Activated CD4-positive, alpha-beta T cell treated with anti-CD3 and anti-CD28 coated beads, Interleukin-2, amount 50 U/mL, for 4 hours (primary cell): ENCODE measurements around the gene KNG1.
"Not testable (repeated sequence)": the region's sequence is repeated elsewhere in the genome, so short reads cannot be mapped to it uniquely, and the experiment has no call there.

Experiments used
- DNase-seq, 2 experiments: peaks; one replicate each; pipeline ENCODE4 v3.0.0-alpha.2; 2020

KNG1 gene

GRCh38 chr3:186717039-186717457 is at the start of gene KNG1:
Gene KNG1, plus strand, starts transcription at chr3:186717359. Its CDS starts 184 bp downstream, at chr3:186717543.
- no peak for DNase-seq

DNA sequence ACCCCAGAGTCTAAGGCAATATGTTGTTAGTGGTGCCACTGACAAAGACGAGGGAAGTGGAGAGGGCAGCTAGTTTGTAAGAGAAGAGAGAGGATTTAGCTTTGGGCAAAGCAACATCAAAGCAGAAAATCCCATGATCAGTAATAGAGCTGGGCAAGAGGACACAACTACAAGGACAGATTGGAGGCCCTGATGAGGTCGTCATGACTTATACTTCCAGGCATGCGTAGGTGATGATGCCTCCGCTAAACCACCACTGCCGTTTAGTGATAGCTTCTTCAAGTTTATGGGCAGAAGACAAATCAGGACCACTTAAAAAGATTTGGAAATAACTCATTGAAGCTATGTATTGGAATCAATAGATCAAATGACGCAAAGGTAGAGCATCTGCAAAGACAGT is 48.7 kb upstream of the KNG1 start:
- no peak for DNase-seq

- no peak for DNase-seq
Observed at GRCh38 chr3:186669378-186670084, 47.6 kb upstream of the KNG1 start.

DNA sequence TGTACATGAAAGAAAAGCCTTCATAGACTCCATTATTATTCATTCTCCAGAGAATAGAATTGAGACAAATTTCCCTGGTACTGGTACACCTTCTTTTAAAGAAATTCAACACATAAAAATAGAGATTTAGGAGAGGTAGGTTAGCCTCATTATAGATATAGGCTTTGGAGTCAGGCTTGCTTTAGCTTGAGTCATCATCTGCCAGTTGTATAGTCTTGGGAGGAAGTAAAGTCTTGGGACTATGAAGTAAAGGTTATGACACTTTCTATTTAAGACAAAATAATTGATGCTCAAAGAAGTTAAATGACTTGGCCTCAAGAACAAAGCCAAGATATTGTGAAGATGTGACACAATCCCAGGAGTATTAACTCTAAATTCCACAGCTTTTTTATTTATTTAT is 47.0 kb upstream of the KNG1 start:
- DNase-seq: no peak

GRCh38 chr3:186671051-186671450 is 46.1 kb upstream of the KNG1 start:
- DNase-seq: no peak

DNA sequence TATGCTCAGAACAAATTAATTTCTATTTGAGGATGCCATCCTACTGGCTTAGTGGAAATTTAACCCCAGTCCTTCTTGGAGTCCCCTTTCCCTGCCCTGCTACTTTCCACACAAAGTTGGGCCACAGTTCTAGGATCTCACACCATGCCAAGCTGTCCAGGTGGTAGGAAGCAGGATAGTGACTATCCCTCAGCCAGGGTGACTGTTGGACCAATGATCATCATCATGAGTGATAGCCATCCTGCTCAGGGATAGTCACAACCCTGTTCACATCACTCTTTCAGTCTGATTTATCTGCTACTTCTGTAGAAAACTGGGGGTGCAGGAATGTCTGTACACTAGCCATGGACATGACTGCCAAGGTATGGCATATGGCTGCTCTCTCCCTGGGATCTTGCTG is 38.6 kb upstream of the KNG1 start:
- no peak for DNase-seq

- no peak for DNase-seq
Observed at GRCh38 chr3:186679151-186679550, 38.0 kb upstream of the KNG1 start.

DNA sequence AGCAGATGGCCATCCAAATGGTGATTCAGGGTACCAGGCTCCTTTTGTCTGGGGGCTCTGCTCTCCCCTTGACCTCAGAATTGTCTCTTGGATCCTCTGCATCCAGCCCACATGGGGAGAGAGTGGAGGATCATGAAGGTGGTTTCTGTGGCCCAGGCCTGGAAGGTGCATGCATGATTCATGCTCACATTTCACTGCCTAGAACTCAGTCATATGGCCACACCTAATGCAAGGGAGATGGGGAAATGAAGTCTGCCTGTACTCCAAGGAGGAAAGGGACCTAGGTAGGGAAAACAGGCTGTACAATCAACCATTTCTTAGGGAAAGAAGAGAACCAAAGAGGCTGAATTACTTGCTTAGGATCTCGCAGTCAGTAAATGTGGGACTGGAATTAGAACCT is 36.3 kb upstream of the KNG1 start:
- DNase-seq: no peak

- DNase-seq: no peak
Observed at GRCh38 chr3:186682812-186683211, 34.3 kb upstream of the KNG1 start.

GRCh38 chr3:186683979-186684378 is 33.2 kb upstream of the KNG1 start:
- DNase-seq: no peak

DNA sequence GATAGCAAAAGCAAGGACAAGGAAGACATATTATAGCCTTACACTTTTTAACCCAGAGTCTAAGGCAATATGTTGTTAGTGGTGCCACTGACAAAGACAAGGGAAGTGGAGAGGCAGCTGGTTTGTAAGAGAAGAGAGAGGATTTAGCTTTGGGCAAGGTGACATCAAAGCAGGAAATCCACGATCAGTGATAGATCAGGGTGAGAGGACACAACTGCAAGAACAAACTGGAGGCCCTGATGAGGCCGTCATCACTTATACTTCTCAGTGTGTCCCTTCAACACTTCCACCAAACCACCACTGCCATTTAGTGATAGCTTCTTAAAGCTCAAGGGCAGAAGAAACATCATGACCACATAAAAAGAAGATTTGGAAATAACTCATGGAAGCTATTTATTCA is 30.7 kb upstream of the KNG1 start:
- DNase-seq: not testable (repeated sequence)

DNA sequence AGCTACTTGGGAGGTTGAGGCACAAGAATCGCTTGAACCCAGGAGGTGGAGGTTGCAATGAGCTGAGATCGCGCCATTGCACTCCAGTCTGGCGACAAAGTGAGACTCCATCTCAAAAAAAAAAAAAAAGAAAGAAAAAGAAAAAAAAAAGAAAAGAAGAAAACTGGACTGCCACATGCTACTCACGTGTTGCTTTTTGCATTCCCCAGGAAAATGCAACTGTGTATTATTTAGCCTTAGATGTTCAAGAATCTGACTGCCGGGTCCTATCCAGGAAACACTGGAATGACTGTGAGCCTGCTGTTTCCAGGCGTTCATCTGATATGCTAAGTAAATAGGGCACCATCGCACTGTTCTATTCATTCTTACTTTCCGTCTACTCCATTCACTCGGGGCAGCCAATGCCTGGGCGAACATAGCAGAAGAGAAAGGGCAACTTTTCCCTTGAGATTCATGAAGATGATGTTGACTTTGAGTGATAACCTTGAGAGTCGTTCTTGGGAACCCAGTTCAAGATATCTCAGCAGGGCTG is 30.0 kb upstream of the KNG1 start:
- no peak for DNase-seq

GRCh38 chr3:186690304-186690703 is 26.9 kb upstream of the KNG1 start:
- DNase-seq: not testable (repeated sequence)

GRCh38 chr3:186691676-186692075 is 25.5 kb upstream of the KNG1 start:
- DNase-seq: no peak

- DNase-seq: no peak
Observed at GRCh38 chr3:186693843-186694242, 23.3 kb upstream of the KNG1 start.

DNA sequence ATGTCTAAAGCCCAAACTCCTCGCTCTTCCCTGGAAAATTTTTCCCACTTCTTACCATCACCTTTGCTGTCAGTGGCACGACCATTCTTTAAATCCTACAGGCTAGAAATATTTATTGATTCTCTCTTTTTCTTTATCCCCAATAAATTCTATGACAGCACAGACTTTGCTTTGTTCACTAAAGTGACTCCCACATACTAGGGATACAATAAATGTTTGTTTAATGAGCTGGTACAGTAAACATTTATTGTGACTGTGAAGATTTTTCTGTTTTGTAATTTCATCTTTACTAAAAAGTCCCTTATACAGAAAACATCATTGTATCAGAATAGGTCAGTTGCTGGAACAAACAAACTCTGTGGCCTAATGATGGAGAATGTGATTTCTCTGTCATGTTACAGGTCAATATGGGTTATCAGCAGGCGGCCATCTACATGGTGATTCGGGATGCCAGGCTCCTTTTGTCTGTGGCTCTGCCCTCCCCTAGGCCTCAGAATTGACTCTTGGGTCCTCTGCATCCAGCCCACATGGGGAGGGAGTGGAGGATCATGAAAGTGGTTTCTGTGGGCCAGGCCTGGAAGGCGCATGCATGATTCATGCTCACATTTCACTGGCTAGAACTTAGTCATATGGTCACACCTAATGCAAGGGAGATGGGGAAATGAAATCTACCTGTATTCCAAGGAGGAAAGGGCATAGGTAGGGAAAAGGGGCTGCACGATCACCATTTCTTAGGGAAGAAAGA is 22.7 kb upstream of the KNG1 start:
- no peak for DNase-seq

- DNase-seq: no peak
Observed at GRCh38 chr3:186696522-186696921, 20.6 kb upstream of the KNG1 start.

GRCh38 chr3:186697510-186697909 is 19.6 kb upstream of the KNG1 start:
- no peak for DNase-seq

GRCh38 chr3:186700267-186700666 is 16.9 kb upstream of the KNG1 start:
- DNase-seq: no peak

- not testable (repeated sequence) for DNase-seq
Observed at GRCh38 chr3:186702451-186702850, 14.7 kb upstream of the KNG1 start.

DNA sequence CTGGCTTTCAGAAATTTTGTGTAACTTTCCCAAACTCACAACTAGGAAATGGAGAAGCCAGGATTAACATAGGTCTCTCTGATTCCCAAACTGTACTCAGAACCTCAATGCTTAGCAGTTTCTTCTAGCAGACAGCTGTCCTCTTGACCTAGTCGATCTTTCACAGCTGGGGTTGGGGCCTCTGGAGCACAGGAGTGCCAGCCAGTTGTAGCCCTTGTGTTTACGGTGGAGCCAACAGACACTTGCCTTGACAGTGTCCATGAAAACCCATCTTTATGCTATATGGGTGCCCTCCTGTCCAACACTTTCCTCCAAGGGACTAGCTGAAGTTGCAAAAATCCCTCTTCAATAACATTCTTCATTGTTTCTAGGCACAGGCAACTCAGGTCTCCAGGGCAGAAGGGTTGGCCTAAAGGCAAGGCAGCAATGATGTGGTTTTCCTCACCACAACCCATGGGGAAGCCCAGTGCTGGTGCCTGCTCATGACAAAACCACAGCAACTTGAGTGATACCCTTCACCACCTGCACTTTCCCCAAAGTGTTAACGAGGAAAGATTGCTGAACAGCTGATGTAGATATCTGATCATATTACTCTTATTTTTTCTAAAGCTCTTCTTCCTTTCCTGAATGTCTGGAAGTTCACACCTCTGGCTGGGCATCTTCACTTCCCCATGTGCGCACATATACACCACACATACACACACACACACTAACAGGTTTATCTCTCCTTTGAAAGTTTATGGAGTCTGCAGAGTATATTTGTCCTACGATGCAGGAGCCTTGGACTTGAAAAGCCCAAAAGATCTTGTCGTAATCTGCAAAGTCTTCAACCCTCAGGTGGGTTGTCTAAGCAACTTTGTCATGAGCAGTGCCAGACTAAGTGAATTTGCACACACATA is 11.0 kb upstream of the KNG1 start:
- DNase-seq: no peak

DNA sequence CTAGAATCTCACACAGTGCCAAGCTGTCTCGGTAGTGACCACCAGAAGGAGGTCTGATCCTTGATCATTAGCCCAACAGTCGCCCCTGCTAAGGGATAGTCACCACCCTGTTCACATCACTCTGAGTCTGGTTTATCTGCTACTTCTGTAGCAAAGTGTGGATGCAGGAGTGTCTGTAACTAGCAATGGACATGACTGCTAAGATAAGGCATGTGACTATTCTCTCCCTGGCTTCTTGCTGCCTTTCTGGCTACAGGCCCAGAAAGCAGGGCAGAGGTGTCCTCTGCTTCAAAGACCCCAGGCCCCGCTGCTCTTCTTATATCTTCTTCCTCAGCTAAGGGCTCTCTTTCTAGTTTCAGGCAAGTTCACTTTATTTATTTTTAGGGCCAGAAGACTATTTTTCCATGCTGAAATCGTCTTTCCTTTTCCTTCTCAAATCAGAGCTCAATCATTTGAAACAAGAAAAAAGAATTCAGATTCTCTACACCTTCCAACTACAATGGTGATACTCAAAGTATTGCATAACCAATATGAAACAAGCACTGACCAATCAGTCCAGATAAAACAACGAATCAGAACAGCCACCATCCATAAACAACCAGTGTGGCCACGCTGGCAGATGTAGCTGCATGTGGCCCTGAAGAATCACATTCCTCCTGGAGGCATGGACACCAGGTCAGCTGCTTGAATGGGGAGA is 8.0 kb upstream of the KNG1 start:
- no peak for DNase-seq

DNA sequence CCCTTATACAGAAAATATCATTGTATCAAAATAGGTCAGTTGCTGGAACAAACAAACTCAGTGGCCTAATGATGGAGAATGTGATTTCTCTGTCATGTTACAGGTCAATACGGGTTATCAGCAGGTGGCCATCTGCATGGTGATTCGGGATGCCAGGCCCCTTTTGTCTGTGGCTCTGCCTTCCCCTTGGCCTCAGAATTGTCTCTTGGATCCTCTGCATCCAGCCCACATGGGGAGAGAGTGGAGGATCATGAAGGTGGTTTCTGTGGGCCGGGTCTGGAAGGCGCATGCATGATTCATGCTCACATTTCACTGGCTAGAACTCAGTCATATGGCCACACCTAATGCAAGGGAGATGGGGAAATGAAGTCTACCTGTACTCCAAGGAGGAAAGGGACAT is 6.5 kb upstream of the KNG1 start:
- DNase-seq: not testable (repeated sequence)
